Kidney (tissue), 14 donors: ENCODE data around the gene MBD3L2. TPM values are rescaled to one million over a fixed set of nuclear protein-coding genes. Genes with fewer than 3 reads are reported as not detected.

Experiments used
- DNase-seq, 5 donors: peaks; one replicate each; pipeline ENCODE4 v3.0.0-alpha.2; 2013 to 2020
- FAIRE-seq: peaks from 2 replicates; lab custom pipeline; 2012; peaks lifted over from hg19 to GRCh38; lab: Jason Lieb, UNC
- H3K27ac ChIP-seq, 2 donors: one replicate each; pipeline ENCODE4 v1.7.0; 2013; ENCODE audit warnings: low read depth in 2 of 2, low read length in 2 of 2, inconsistent platforms in 1 of 2
- H3K27me3 ChIP-seq: one replicate; pipeline ENCODE4 v1.7.1; 2013; ENCODE audit warnings: low read length, inconsistent platforms; ENCODE audit not compliant: control insufficient read depth, insufficient read depth
- H3K36me3 ChIP-seq, 3 donors: one replicate each; pipeline versions ENCODE4 v1.7.0 to v1.7.1; 2013; ENCODE audit warnings: low read length in 3 of 3, control low read depth in 1 of 3, inconsistent platforms in 1 of 3; ENCODE audit not compliant: insufficient read depth in 3 of 3, control insufficient read depth in 2 of 3
- H3K4me1 ChIP-seq, 3 donors: one replicate each; pipeline versions ENCODE4 v1.7.0 to v1.7.1; 2013; ENCODE audit warnings: low read length in 3 of 3, inconsistent platforms in 1 of 3, low read depth in 1 of 3; ENCODE audit not compliant: control insufficient read depth in 2 of 3, insufficient read depth in 2 of 3
- H3K4me3 ChIP-seq, 3 donors: one replicate each; pipeline versions ENCODE4 v1.7.0 to v1.8.1; 2013; ENCODE audit warnings: low read length in 3 of 3, control low read depth in 1 of 3, inconsistent platforms in 1 of 3
- H3K9ac ChIP-seq, 3 donors: one replicate each; pipeline versions ENCODE4 v1.7.0 to v1.7.1; 2013; ENCODE audit warnings: low read length in 3 of 3, control low read depth in 1 of 3, inconsistent platforms in 1 of 3
- H3K9me3 ChIP-seq, 3 donors: one replicate each; pipeline versions ENCODE4 v1.7.0 to v1.7.1; 2013; ENCODE audit warnings: low read length in 3 of 3, control low read depth in 1 of 3, inconsistent platforms in 1 of 3; ENCODE audit not compliant: control insufficient read depth in 2 of 3, insufficient read depth in 1 of 3
- intact Hi-C: fragments of 100-400 bp; cut with DNase I; formaldehyde crosslinking; loops from one replicate; pipeline ENCODE4 v1.11.1; 2022
- polyA plus RNA-seq: library from polyadenylated mRNA; stranded (reverse); fragments of 350-450 nt; fragmentation: Illumina TruSeq; extraction: RNeasy Lipid Tissue Mini Kit (QIAGEN cat#74804); gene quantifications from one replicate; pipeline ENCODE4 v1.2.3, GENCODE V29; 2014; ENCODE audit warnings: low read depth, low replicate concordance; ENCODE audit not compliant: insufficient read depth
- total RNA-seq: library from RNA; stranded (reverse); fragmentation: NEBNext Ultra II Directional; extraction: Animal tissue kit (Norgen Biotek cat#: 25700); gene quantifications from one replicate; pipeline ENCODE4 v1.2.1, GENCODE V29; 2021
- TF ChIP-seq, protein P1 (sequence below): IDR thresholded peaks from 3 replicates; pipeline ENCODE4 v1.5.1; 2012; ENCODE audit warnings: mild to moderate bottlenecking, moderate library complexity, borderline replicate concordance; ENCODE audit not compliant: insufficient read depth; ENCODE audit errors: extremely low read depth
- donor health status: control.
- donor health status: control.
- donor health status: control.
- donor health status: control.
- donor health status: control.
- donor health status: DM: yes; HTN: yes; CAD: no.
- donor health status: Normal renal cell carcinoma (clear cell type).

The MBD3L2 gene
- total and polyA plus RNA-seq, 2 donors from 2014 or later = not detected

DNA sequence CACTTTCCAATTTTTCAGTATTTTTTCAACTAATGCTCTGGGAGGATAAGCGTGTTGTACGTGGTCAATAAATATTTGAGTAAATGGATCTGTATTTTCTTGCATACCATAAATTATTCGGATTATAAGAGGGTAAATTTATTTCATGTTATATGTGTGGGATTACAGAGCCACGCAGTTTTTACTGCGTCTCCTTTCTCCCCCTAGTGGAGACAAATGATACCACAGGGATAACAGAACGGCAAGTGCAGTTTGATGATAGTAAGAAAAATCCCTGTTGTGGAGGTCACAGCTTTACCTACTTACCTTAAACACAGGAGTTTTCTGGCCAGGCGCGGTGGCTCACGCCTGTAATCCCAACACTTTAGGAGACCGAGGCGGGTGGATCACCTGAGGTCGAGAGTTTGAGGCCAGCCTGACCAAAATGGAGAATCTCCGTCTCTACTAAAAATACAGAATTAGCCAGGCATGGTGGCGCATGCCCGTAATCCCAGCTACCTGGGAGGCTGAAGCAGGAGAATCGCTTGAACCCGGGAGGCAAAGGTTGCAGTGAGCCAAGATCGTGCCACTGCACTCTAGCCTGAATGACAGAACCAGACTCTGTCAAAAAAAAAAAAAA, 44.7 kb upstream of the MBD3L2 start:
- H3K36me3 ChIP-seq = no peaks in the 10 kb centered on the region
- H3K9me3 ChIP-seq = no peaks in the 10 kb centered on the region
- DNase-seq (peak in 1 of 5 donors; percentile 37), FAIRE-seq (no peak)
- intact Hi-C loops = no loop called here
- no peaks in the 10 kb centered on the region for H3K4me1 ChIP-seq
- no peak overlapping the region for H3K27ac ChIP-seq
- H3K27me3 ChIP-seq = no peaks in the 10 kb centered on the region
- no peak overlapping the region for H3K9ac ChIP-seq
- no peak overlapping the region for H3K4me3 ChIP-seq
- TF ChIP-seq, protein P1, sequence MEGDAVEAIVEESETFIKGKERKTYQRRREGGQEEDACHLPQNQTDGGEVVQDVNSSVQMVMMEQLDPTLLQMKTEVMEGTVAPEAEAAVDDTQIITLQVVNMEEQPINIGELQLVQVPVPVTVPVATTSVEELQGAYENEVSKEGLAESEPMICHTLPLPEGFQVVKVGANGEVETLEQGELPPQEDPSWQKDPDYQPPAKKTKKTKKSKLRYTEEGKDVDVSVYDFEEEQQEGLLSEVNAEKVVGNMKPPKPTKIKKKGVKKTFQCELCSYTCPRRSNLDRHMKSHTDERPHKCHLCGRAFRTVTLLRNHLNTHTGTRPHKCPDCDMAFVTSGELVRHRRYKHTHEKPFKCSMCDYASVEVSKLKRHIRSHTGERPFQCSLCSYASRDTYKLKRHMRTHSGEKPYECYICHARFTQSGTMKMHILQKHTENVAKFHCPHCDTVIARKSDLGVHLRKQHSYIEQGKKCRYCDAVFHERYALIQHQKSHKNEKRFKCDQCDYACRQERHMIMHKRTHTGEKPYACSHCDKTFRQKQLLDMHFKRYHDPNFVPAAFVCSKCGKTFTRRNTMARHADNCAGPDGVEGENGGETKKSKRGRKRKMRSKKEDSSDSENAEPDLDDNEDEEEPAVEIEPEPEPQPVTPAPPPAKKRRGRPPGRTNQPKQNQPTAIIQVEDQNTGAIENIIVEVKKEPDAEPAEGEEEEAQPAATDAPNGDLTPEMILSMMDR = peak; percentile 63

DNA sequence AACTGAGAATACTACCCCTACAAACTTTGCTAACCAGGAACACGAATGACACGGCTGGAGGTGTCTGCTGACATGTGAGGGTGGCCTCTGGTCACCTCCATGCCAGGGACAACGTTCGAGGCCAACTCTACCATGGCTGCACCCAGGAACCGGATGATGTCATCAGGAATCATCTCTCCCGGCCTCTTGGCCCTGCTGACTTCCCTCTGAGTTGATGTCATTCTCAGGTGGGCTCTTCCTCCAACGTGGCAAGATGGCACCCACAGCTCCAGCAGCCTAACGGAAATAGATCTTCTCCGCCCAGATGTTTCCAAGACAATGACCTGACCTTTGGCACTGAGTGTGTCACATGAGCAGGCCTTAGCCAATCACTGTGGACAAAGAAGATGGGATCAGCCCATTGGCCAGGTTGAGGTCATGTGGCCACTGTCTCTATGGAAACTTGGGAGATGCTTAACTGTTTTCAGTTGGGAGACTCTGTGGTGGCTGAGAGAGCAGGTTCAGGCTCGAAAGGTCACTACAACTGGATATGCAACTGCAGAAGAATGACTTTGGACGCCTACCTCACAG, 42.9 kb upstream of the MBD3L2 start:
- FAIRE-seq = no peak
- H3K27ac ChIP-seq = no peak overlapping the region
- no peaks in the 10 kb centered on the region for H3K27me3 ChIP-seq
- no peaks in the 10 kb centered on the region for H3K36me3 ChIP-seq
- TF ChIP-seq, protein P1 = no peak
- no peak overlapping the region for H3K9ac ChIP-seq
- no peak for DNase-seq
- H3K9me3 ChIP-seq = no peaks in the 10 kb centered on the region
- no peak overlapping the region for H3K4me3 ChIP-seq
- H3K4me1 ChIP-seq = no peaks in the 10 kb centered on the region
- intact Hi-C loops = no loop called here

DNA sequence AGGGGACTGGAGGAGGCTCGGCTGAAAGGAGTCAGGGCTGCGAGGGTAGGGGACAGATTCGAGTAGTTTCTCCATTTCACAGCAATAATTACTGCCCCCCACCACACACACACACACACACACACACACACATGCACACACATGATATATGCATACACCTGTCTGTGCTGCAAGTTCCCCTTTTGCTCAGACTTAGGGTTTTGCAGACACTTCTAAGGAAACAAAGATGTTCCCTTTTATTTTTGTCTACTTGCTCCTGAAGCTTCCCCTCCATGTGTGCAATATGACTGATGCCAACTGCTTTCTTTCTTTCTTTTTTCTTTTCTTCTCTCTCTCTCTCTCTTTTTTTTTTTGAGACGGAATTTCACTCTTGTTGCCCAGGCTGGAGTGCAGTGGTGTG, 41.3 kb upstream of the MBD3L2 start:
- Histone ChIP-seq H3K4me3 (no peak overlapping the region), H3K36me3 (no peaks in the 10 kb centered on the region), H3K27ac (no peak overlapping the region), H3K4me1 (no peaks in the 10 kb centered on the region), H3K9me3 (no peaks in the 10 kb centered on the region), H3K9ac (no peak overlapping the region), H3K27me3 (no peaks in the 10 kb centered on the region)
- TF ChIP-seq, protein P1 = no peak
- no peak for FAIRE-seq
- no peak for DNase-seq
- intact Hi-C loops = no loop called here
